HCT116 (cell line): ENCODE results near the gene VPS35.

Experiments used
- CTCF ChIP-seq, 3 experiments: fragments of 200-600 bp in 1 of 3; sonication (generic) in 1 of 3; IDR thresholded peaks in 2 of 3; conservative IDR thresholded peaks in 1 of 3; 2 replicates each; pipeline ENCODE4 v1.5.1; 2012 to 2017; ENCODE audit warnings: low read depth in 2 of 3, low read length in 2 of 3, antibody characterized with exemption in 1 of 3, borderline replicate concordance in 1 of 3, control low read depth in 1 of 3, mild to moderate bottlenecking in 1 of 3, mixed read lengths in 1 of 3, mixed run types in 1 of 3, moderate library complexity in 1 of 3; ENCODE audit not compliant: insufficient read depth in 1 of 3
- POLR2AphosphoS5 ChIP-seq: IDR thresholded peaks from 2 replicates; pipeline ENCODE4 v1.6.1; 2011; ENCODE audit warnings: mild to moderate bottlenecking, low read depth, low read length, moderate library complexity
- REST ChIP-seq: IDR thresholded peaks from 2 replicates; pipeline ENCODE4 v1.6.1; 2012; ENCODE audit warnings: low read depth
- YY1 ChIP-seq: IDR thresholded peaks from 2 replicates; pipeline ENCODE4 v1.6.1; 2011; ENCODE audit warnings: low read length, low read depth, moderate library complexity, mild to moderate bottlenecking; ENCODE audit not compliant: insufficient replicate concordance; ENCODE audit errors: extremely low read depth

- no peak for TF ChIP-seq CTCF (IDR thresholded peaks at IDR 0.05 in 2 of 3, conservative IDR thresholded peaks at IDR 0.05 in 1 of 3; ENCODE audit: borderline replicate concordance in 1 of 3, insufficient read depth in 1 of 3, low read depth in 2 of 3, low read length in 2 of 3)
- no peak for TF ChIP-seq REST
- no peak for TF ChIP-seq POLR2AphosphoS5
- no peak for TF ChIP-seq YY1
These were observed 13.1 kb upstream of the VPS35 start for GRCh38 chr16:46702030-46702429.
